Measurements from ENCODE around the gene EPB41L1. TPM values are rescaled to one million over a fixed set of nuclear protein-coding genes. Genes with fewer than 3 reads are reported as not detected.

EPB41L1 gene
- total RNA-seq, 3 donors from 2014 or later (not counting 1 experiment from before 2014, with no cell fraction given): 0.21 to 0.29 TPM; not detected in 1

DNA sequence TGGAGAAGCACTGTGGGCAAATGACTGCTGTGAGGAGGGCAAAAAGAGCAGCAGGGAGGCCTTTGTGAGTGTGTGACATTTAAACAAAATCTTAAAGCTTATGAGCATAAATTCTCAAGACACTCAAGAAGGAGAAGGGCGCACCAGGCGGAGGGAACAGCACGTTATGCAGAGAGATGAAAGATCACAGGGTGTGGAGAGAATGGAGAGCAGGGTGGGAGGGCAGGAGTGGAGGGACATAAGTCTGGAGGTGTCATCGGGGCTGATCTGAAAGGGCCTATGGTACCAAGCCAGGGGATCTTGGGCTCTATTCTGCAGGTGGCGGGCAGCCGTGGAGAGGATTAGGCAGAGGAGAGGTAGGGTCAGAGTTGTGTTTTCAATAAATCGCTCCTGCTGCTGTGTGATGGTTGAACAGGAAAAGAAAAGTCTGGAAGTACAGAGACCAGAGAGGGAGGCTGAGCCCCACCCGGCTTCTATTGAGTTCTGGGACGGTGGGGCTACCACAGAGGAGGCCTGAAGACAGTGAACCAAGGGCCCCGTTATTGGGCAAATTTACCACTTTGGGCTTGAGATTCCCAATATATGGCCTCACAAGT lies 127.3 kb downstream of the EPB41L1 start:
- no peak for DNase-seq
- H3K9me3 Mint-ChIP-seq: no peaks in the 10 kb centered on the region
- intact Hi-C loops (cut with micrococcal nuclease): no loop called here
- Histone ChIP-seq H3K9me3 (ENCODE audit: control insufficient read depth, insufficient read depth, low read length) (no peaks in the 10 kb centered on the region), H3K4me3 (ENCODE audit: low read length) (no peak overlapping the region), H3K4me1 (ENCODE audit: control insufficient read depth, insufficient read depth, low read length) (no peaks in the 10 kb centered on the region), H3K27ac (ENCODE audit: low read length) (no peak overlapping the region), H3K27me3 (ENCODE audit: control insufficient read depth, insufficient read depth, low read length) (no peaks in the 10 kb centered on the region), H3K36me3 (ENCODE audit: control insufficient read depth, insufficient read depth, low read length) (no peaks in the 10 kb centered on the region)
- no peak for ATAC-seq
- H3K27me3 Mint-ChIP-seq (ENCODE audit: low read depth in 2 of 2): peaks cover 12 to 16% of the 10 kb centered on the region in 2 donors
- H3K4me3 Mint-ChIP-seq: no peak overlapping the region
- no peak overlapping the region for H3K27ac Mint-ChIP-seq
- H3K36me3 Mint-ChIP-seq: no peaks in the 10 kb centered on the region
- WGBS (ENCODE audit: insufficient coverage): 89% methylated on average over 10 of the region's 10 CpGs
- H3K4me1 Mint-ChIP-seq: no peaks in the 10 kb centered on the region
- TF ChIP-seq CTCF (IDR thresholded peaks at IDR 0.05): no peak

Other genes starting within 250 kb of the EPB41L1 start
- gene SCAND1, start 200.2 kb upstream of the EPB41L1 start, total RNA-seq: 10 to 100 TPM; 51.4 to 70.3 (median 63.9) TPM
- gene CNBD2, start 186.2 kb upstream of the EPB41L1 start, total RNA-seq: 10 to 100 TPM; 17.2 to 20.5 (median 19.5) TPM
- gene AAR2, start 81.7 kb downstream of the EPB41L1 start, total RNA-seq: 10 to 100 TPM; 22.6 to 26.5 (median 25.6) TPM
- gene DLGAP4, start 151.6 kb downstream of the EPB41L1 start, total RNA-seq: 10 to 100 TPM; 47.9 to 51.6 (median 51.2) TPM

Measured in natural killer cell (primary cell).